IMR-90 (cell line): ENCODE results near the gene NRIP3.

Source experiments
- CEBPB ChIP-seq: IDR thresholded peaks from 2 replicates; pipeline ENCODE4 v1.6.1; 2012; ENCODE audit warnings: low read depth, low read length, improper control_type of control experiment
- CTCF ChIP-seq: conservative IDR thresholded peaks from 2 replicates; pipeline ENCODE4 v1.5.1; 2012; ENCODE audit warnings: mild to moderate bottlenecking, low read depth, low read length, improper control_type of control experiment
- RAD21 ChIP-seq: IDR thresholded peaks from 2 replicates; pipeline ENCODE4 v1.6.1; 2012; ENCODE audit warnings: low read length, improper control_type of control experiment
- TF ChIP-seq, protein P1 (sequence below): fragments of 150-350 bp; IDR thresholded peaks from 2 replicates; pipeline ENCODE4 v1.6.1; 2016; ENCODE audit warnings: low read depth, mild to moderate bottlenecking, low read length, moderate library complexity, borderline replicate concordance

GRCh38 chr11:8998017-8998416 lies 5.8 kb downstream of the NRIP3 start:
- TF ChIP-seq CTCF (no peak), CEBPB (no peak), RAD21 (no peak)
- TF ChIP-seq, protein P1, sequence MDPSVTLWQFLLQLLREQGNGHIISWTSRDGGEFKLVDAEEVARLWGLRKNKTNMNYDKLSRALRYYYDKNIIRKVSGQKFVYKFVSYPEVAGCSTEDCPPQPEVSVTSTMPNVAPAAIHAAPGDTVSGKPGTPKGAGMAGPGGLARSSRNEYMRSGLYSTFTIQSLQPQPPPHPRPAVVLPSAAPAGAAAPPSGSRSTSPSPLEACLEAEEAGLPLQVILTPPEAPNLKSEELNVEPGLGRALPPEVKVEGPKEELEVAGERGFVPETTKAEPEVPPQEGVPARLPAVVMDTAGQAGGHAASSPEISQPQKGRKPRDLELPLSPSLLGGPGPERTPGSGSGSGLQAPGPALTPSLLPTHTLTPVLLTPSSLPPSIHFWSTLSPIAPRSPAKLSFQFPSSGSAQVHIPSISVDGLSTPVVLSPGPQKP: no peak
